GM18909 (cell line): ENCODE results near the gene CLIC4.

Experiments used
- ATAC-seq: cut with Tn5 transposase; IDR thresholded peaks from one replicate; pipeline ENCODE4 v1.9.1; 2021; ENCODE audit warnings: mild to moderate bottlenecking; ENCODE audit not compliant: unreplicated experiment, poor library complexity

The CLIC4 gene

DNA sequence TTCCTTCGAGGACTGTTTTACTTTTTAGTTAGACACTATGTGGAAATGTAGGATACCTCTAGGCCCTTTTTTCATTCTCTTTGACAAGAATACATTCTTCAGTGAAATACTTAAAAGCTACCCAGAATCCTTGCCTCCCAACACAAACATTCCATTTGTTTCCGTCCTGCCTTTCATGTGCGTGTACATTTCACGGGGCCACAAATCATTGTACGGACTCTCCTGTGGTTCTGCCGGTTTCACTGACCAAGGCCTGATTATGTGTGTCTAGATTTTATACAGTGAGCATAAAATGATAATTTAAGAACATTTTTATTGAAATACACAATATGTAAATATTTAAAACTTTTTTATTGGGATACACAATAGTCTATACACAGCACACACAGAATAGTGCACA is 108.4 kb downstream of the CLIC4 start:
- no peak for ATAC-seq

DNA sequence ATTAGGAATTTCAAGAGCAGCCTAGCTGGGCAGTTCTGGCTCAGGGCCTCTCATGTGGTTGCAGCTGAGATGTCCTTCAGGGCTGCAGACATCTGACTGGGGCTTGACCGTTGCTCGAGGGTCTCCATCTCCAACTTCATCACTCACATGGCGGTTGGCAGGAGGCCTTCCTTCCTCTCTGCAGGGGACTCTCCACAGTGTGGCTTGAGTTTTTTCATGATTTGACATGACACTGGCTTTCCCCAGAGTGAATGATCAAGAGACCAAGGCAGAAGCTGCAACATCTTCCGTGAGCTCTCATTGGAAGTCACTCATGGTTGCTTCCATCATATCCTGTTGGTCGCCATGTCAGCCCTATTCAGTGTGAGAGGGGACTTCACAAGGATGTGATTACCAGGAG is 110.2 kb downstream of the CLIC4 start:
- ATAC-seq: no peak

DNA sequence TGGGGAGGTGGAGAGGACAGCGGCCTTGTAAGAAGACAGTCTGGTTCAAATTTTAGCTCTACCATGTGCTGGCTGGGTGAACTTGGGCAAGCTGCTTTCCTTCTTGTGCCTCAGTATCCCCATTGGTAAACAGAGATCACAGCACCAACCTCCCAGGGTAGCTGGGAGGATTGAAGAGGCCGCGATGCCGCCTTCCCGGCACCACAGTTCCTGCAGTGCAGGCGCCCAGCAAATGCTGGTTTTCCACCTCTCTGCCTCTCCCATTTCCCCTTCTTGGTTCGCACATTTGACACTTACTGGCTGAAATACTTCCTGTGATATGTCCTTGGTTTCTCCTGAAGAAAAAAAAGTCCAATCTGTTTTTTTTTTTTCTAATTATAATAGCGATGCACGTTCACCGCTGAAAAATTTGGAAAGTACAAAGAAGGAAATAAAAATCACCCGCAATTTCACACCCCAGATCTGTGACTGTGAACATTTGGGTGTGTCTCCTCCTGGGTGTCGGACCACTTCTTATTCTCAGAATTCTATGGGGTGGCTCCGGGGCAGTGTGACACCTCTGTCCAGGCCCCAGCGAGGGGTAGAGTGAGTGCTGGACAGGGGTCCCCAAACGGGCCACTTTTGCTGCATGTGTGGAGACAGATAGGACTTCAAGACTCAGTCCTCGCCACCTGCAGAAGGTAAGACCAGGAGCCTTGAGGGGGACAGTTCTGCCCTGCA is 111.7 kb downstream of the CLIC4 start:
- ATAC-seq: no peak

DNA sequence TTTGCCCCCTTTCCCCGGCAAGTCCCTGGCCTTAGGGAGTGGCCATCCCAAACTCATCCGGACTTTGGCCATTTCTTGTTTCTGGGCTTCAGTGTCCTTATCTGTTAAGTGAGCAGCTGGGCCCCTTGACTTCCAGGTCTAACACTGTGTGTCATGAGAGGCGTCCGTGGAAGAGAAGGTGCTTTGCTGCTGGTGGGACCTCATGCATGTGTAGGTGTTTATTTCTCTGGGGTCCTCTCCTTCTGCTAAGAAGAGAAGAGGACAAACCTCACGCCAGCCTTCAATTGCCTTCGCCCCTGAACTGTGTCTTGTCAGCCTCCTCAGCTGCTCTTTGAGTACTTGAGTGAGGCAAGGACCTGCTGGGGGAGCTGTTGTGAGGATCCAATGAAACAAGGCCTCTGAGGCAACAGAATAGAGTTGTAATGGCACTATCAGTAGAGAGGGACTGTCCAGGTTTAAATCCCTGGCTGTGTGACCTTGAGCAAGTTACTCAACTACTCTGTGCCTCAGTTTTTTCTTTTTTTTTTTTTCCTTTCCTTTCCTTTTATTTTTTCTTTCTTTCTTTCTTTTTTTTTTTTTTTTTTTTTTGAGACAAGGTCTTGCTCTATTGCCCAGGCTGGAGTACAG is 112.4 kb downstream of the CLIC4 start:
- no peak for ATAC-seq

DNA sequence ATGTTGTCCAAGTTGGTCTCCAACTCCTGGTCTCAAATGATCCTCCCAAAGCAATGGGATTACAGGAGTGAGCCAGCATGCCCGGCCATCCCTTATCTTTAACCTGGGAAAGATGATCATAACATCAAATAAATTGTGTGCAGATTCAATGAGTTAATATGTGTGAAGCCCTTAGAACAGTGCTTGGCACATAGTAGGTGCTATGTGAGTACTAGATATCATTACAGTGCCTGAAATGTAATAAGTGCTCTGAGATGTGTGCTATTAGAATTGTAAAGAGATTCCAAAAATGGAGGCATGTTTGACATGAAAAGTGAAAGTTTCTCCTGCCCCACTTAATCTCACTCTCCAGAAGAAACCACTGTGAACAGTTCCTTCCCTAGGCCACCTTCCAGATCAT is 113.0 kb downstream of the CLIC4 start:
- ATAC-seq: no peak

DNA sequence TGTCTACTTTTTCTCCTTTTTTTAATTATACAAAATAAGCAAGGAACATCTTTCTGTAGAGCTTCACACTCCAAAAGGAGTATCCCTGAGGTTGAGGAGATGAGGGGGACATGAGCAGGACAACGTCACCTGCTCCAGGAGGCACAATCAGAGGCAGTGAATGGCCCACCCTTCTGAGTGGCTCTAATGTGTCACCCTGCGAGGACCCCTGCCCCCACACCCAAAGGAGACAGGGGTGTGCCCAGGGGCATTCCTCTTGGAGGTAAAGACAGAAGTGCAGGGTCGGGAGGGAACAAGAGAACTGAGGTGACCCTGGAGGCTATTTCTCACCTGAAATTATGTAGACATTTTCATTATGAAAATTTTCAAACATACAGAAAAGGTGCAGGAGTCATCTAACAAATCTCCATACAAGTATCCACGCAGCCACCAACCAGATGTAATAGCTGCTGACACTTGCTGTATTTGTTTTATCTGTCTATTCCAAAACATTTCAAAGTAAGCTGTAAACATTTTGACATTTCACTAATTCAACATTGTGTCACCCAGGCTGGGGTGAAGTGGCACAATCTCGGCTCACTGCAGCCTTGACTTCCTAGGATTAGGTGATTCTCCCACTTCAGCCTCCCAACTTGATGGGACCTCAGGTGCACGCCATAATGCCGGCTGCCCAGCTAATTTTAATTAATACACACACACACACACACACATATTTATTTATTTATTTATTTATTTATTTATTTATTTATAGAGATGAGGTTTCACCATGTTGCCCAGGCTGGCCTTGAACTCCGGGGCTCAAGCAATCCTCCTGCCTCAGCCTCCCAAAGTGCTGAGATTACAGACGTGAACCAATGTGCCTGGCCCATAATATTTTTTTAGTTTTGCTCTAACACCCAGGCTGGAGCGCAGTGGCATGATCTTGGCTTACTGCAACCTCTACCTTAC is 114.1 kb downstream of the CLIC4 start:
- ATAC-seq: no peak

DNA sequence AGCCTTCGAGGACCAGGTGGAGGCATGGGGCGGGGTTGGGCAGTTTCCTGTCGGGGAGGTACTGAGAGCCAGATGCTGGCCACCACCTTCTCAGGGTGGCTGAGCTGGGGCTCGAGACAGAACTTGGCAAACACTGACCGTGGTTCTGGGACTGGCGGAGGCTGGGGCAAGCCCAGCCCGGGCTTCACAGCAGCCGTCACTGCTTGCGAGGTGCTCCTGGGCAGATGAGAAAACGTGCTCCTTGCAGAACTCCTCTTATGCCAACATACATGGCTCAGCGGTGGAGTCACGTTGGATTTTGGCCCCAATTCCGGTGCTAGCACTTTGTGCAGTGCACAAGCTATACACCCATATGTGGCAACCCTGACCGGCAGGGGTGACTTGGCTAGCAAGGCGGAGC is 115.6 kb downstream of the CLIC4 start:
- no peak for ATAC-seq

DNA sequence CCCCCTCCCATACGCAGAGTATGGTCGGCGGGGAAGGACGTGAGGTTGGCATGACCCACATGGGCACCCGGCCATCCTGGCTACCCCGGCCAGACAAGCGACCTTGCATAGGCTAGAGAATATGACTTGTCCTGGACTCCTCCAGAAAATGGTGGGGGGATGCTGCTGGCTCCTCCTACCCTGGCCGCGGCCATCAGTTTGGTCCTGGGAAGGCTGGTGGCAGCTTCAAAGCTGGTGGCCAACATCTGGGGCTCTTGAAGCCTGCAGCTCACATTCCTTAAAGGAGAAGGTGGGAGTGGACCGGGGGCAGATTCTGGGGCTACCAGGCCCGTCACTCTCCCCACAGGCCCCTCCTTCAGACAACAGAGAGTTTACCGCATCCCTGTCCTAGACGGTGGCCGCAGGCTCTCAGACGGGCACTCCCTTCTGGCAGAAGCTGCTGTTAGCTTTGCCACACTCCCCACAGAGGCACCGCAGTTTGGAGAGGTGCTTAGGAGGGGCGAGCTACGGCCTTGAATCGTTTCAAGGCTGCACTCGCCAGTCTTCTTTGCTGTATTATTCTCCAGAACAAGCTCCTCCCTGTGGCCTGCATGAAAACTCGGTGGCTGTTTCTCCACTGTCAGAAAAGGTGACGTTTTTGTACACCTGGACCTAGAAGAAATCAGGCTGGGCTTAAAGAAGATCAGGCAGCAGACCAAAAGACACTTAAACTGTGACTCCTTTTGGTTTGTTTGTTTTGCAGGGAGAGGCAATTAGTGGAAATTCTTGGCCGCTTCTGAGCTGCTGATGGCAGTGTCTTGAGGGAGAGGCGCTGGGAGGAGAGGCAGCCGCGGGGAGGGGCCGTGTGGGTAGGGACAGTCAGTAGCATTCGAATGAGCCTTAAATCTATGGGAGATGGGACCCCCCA is 116.8 kb downstream of the CLIC4 start:
- no peak for ATAC-seq

DNA sequence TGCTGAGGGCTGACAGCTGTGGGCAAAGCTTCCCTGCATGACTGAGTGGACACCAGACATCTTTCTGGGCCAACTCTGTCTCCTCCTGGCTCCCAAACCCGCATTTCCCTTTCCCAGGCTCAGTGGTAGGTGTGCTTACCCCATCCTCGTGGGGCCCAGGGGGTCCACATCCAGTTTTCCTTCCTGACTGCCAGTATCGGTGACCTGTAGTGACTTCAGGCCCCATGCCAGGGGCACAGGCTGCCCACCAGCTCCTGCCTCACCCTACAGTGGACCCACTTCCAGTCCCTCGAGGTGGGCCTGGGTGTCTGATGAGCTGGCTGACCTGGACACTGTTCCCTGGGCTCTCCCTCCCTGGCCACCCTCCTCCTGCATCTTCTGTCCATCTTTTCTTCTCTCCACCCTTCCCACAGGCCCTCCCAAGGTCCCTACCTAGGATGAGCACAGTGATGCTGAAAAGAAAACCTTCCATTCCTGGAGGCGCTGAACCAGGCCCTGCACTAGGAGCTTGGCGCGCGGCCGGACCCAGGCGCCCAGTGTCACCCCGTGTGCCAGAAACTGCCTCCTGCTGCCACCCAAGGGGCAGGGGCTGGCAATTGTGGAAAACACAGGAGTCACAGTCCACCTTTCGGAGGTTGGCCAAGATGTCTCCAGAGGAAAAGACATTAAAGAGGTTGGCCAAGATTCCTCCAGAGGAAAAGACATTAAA is 117.7 kb downstream of the CLIC4 start:
- ATAC-seq: no peak

DNA sequence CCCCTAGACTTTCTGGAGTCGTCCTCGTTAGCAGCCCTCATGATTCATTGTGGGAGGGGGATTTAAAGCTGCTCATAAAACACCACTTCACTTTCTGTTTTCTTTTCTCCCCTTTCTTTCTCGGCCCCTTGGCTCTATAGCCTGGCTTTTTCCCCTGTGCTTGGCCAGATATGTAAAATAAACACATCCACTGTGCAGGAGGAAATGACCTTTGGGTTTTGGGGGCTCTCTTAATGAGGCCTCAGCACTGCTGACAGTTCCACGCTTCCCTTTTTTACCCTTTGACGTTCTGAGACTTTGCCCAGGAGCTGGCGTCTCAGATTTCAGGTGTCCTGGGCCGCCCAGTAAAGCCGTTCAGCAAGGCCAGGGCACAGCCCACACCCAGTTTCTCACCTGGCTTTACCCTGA is 119.1 kb downstream of the CLIC4 start:
- no peak for ATAC-seq

DNA sequence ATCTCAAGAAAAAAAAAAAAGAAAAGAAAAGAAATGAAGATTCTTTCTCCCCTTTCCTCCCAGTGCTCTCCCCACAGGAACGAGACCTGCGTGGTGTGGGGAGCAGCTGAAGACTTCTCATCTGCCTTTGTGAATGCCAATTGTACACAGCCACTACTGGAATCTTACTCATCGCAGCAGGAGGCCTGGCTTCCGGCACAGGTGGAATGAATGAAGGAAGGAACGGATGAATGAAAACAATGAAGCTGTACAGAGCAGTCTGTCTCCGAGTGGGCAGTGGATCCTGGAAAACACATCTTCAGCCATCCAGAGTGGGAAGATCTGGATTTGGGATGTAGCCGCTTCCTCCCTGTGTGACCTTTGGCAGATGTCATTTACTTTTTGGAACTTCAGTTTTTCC is 119.9 kb downstream of the CLIC4 start:
- no peak for ATAC-seq

DNA sequence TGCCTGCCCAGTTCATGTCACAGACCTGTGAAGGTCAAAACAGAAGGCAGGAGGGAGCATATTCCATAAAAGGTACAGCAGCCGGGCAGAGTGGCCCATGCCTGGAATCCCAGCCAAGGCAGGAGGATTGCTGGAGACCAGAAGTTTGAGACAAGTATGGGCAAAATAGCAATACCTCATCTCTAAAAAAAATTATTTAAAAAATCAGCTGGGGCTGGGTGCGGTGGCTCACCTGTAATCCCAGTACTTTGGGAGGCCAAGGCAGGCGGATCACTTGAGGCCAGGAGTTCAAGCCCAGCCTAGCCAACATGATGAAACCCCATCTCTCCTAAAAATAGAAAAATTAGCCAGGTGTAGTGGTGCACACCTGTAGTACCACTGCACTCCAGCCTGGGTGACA is 120.3 kb downstream of the CLIC4 start:
- ATAC-seq: no peak

DNA sequence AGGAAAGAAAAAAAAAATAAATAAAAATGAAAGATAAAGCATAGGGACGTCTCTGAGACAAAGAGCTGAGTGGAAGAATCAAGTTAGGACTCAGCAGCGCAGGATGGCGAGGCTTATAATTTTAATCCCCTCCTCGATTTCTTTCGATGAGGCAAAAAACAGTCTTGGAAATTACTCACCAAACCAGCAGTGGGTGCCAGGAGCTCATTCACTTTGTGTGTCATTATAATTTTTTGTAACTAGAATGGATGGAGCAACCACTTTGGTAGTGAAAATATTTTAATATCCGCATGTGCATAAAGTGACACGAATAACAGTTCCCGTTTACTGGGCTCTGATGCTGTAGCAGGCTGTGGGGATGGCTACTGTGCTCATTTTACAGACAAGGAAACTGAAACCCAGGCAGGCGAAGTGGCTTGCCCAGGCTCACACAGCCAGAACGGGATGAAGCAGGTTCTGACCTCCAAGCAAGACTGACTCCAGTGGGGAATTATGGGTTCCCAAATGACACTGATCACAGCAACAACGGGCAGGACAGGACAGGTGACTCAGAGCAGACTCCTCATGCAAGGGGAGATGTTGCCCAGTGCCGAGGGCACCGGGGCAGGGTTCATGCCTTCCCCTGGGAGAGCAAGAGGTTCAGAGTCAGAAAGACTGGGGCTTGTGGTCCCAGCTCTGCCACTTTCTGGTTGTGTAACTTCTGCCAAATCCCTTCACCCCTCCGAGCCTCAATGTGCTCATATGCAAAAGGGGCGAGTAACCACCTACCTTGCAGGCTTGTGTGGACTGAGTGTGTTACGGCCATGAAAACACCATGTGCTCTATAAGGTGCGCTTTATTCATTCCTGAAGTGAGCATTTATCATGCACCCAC is 121.2 kb downstream of the CLIC4 start:
- ATAC-seq: no peak

DNA sequence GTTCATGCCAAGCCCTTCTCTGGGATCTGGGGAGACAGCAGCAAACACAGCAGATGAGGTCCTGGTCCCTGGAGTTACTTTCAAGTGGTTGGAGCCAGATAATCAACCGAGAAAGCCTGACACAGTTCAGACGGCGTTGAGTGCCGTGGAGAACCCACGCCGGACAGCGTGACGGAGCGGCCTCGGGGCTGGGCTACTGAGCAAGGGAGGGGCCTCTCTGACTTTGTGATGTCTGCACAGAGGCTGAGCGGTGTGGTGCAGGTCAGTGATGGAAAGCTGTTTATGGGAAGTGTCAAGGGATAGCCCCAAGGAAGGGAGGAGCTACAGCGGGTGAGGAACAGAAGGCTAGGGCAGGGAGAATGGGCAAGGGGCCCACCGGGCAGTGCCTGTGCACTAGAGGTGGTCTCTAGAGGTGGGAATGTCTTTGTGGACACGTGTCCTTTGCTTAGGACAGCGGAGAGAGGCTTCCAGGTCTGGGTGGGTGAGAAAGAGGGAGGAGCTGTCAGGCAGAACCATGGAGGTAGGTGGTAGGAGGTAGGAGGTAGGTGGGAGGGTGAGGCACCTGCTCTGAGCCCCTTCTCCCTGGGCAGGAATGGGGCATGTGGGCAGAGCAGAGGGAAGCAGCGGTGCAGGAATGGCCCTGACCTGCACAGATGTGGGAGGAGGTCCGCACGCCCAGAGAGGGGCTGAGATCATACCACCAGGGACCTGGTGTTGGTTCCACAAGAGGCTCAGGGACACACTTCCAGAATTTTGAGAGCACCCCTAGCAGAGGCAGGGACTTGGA is 122.0 kb downstream of the CLIC4 start:
- no peak for ATAC-seq

DNA sequence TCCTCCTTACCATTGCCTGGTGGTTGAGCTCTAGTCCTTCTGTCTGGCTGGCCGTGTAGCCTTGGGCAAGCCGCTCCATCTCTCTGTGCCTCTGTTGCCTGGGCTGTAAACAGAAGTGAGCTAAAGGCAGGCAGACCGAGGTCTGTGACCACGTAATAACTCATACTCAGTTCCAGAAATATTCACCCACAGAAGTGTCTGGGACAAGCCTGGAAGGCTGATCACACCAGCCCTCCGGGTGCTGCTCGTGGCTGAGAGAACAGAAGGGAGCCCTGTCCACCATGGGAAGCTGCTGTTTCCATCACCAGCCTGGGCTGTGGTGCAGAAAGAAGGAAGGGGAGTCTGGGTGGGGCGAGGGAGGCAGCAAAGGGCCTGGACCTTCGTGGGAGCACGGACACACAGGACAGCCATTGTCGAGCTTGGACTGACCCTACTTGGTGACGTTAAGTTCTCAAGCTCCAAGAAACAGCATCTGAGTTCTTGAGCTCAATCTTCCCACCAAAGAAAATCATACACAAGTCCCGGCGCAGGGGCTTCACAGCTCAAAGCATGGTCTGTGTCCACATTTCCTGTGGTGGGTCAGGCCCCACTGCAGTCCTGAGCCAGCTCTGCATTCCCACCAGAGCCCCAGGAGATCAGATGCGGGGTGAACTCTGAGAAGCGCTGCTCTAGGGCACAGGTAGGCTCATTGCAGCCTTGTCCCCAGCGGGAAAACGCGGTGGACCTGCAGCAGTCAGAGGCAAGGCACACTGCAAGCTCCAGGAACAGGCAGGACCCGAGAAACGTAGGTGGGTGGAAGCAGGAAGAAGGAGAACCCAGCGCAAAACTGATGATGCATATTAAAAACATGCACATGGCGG is 123.0 kb downstream of the CLIC4 start:
- no peak for ATAC-seq

DNA sequence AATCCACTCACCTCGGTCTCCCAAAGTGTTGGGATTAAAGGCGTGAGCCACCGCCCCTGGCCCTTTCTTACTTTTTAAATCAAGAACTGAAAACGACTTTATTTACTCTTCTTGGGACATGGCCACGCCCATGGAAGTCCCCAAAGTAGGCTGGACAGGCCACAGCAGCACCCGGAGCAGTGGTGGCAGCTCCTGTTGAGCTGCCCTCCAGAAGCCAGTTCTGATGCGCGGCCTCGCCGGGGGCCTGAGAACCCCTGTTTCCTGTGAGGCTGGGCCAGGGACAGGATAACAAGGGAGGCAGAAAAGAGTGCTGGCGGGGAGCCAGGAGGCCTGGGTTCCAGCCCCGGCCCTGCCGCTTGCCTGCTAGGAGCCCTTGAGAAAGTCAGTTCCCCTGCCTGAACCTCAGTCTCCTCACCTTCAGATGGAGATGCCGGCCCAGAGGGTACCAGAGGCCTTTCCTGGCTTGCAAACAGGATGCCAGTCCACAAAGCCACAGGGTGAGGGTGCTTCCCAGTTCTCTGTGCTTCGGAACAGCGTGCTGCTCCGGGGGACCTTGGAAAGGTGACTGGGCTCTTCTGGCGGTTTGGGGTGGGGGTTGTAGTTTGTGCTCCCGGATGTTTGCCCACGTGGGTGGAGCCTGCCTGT is 125.4 kb downstream of the CLIC4 start:
- no peak for ATAC-seq
